ENCODE data around the gene TRAK1.
"Not testable (repeated sequence)": the region's sequence is repeated elsewhere in the genome, so short reads cannot be mapped to it uniquely, and the experiment has no call there.

TRAK1 gene

GRCh38 chr3:42090973-42091731 lies at the start of gene TRAK1:
Gene TRAK1, plus strand, starts transcription at chr3:42091357. Its CDS starts 113 bp downstream, at chr3:42091470.
- DNase-seq (ENCODE audit: low spot score) = no peak

GRCh38 chr3:42042747-42043098 lies 48.4 kb upstream of the TRAK1 start:
- no peak for DNase-seq (ENCODE audit: low spot score)

GRCh38 chr3:42043099-42043813 lies 47.9 kb upstream of the TRAK1 start:
- peak; percentile 53 for DNase-seq (ENCODE audit: low spot score)

- DNase-seq (ENCODE audit: low spot score) = no peak
These were observed 45.4 kb upstream of the TRAK1 start for GRCh38 chr3:42045708-42046243.

- DNase-seq (ENCODE audit: low spot score) = not testable (repeated sequence)
These were observed 42.6 kb upstream of the TRAK1 start for GRCh38 chr3:42048526-42048925.

GRCh38 chr3:42050126-42050525 lies 41.0 kb upstream of the TRAK1 start:
- no peak for DNase-seq (ENCODE audit: low spot score)

GRCh38 chr3:42051384-42052131 lies 39.6 kb upstream of the TRAK1 start:
- DNase-seq (ENCODE audit: low spot score) = no peak

GRCh38 chr3:42052132-42052483 lies 39.0 kb upstream of the TRAK1 start:
- no peak for DNase-seq (ENCODE audit: low spot score)

GRCh38 chr3:42052484-42053351 lies 38.4 kb upstream of the TRAK1 start:
- DNase-seq (ENCODE audit: low spot score) = peak; percentile 29

GRCh38 chr3:42053476-42053875 lies 37.7 kb upstream of the TRAK1 start:
- no peak for DNase-seq (ENCODE audit: low spot score)

GRCh38 chr3:42055291-42055690 lies 35.9 kb upstream of the TRAK1 start:
- DNase-seq (ENCODE audit: low spot score) = no peak

- DNase-seq (ENCODE audit: low spot score) = no peak
These were observed 34.3 kb upstream of the TRAK1 start for GRCh38 chr3:42056840-42057239.

- no peak for DNase-seq (ENCODE audit: low spot score)
These were observed 33.5 kb upstream of the TRAK1 start for GRCh38 chr3:42057561-42058211.

GRCh38 chr3:42061025-42061712 lies 30.0 kb upstream of the TRAK1 start:
- no peak for DNase-seq (ENCODE audit: low spot score)

GRCh38 chr3:42061713-42062380 lies 29.3 kb upstream of the TRAK1 start:
- DNase-seq (ENCODE audit: low spot score) = peak; percentile 62

GRCh38 chr3:42062464-42062863 lies 28.7 kb upstream of the TRAK1 start:
- no peak for DNase-seq (ENCODE audit: low spot score)

- DNase-seq (ENCODE audit: low spot score) = no peak
These were observed 27.3 kb upstream of the TRAK1 start for GRCh38 chr3:42063888-42064287.

GRCh38 chr3:42066516-42067181 lies 24.5 kb upstream of the TRAK1 start:
- no peak for DNase-seq (ENCODE audit: low spot score)

GRCh38 chr3:42067326-42067725 lies 23.8 kb upstream of the TRAK1 start:
- DNase-seq (ENCODE audit: low spot score) = no peak

Data from HuH-7 (cell line).